GM11168 (cell line): Measurements from ENCODE around the gene SOBP.

Source experiments
- in situ Hi-C: fragments of 300-500 bp; cut with MboI; formaldehyde crosslinking; loops from one replicate; pipeline ENCODE4 v1.12.0; 2022; ENCODE audit warnings: low sequenced_read_pairs; ENCODE audit not compliant: unreplicated experiment

Gene SOBP

DNA sequence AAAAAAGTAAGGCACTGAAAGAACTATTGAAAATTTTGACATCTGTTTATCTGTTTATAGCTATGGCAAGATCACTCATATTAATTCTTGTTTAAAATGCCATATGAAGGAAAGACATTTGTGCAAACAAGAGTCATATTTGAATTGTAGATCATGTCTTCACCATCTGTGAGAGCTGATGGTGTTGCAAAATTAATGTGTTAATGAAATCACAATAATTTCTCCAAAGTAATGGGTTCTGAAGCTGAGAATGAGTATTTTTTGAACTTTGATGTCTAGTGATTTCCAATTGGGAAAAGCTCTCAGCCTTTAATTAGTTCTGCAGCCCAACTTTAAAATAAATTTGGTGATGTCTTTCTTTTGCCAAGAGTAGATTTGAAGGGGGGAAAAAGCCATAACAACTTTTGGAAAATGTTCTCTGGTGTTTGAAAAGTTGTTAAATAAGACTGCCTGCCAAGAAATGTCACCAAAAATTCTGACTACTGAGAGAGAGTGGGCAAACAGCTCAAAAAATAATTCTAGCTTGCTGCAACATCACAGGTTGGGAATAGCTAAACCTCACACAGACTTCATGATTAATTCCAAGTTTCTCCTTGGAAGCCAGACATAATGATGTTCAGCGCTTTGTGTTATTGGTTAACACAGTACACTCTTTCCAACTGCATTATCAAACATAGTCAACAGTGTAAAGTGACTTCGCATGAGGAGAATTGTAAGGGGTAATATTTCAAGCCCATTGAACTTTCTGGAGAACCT, 142.6 kb downstream of the SOBP start:
- in situ Hi-C loops, result no loop called here

DNA sequence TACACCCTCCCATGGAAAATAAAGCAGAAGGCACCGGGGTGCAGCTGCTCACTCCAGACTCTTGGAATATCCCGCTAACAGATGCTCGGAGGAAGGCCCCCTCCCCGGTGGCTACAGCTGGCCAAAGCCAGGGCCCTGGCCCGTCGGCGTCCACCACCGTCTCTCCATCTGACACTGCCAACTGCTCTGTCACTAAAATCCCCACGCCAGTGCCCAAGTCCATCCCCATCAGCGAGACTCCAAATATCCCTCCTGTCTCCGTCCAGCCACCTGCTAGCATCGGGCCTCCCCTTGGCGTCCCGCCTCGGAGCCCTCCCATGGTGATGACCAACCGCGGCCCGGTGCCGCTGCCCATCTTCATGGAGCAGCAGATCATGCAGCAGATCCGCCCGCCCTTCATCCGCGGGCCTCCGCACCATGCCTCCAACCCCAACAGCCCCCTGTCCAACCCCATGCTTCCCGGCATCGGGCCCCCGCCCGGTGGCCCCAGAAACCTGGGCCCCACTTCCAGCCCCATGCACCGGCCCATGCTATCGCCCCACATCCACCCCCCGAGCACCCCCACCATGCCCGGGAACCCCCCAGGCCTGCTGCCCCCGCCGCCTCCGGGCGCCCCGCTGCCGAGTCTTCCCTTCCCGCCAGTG, 143.9 kb downstream of the SOBP start:
- in situ Hi-C loops, result no loop called here

DNA sequence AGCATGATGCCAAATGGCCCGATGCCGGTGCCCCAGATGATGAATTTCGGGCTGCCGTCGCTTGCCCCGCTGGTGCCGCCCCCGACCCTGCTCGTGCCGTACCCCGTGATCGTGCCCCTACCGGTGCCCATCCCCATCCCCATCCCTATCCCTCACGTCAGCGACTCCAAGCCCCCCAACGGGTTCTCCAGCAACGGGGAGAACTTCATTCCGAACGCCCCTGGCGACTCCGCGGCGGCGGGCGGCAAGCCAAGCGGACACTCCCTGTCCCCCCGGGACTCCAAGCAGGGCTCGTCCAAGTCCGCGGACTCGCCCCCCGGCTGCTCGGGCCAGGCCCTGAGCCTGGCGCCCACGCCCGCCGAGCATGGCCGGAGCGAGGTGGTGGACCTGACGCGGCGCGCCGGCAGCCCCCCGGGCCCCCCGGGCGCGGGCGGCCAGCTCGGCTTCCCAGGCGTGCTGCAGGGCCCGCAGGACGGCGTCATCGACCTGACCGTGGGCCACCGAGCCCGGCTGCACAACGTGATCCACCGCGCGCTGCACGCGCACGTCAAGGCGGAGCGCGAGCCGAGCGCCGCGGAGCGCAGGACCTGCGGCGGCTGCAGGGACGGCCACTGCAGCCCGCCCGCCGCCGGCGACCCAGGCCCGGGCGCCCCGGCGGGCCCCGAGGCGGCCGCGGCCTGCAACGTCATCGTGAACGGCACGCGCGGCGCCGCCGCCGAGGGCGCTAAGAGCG, 144.6 kb downstream of the SOBP start:
- in situ Hi-C loops, result no loop called here

DNA sequence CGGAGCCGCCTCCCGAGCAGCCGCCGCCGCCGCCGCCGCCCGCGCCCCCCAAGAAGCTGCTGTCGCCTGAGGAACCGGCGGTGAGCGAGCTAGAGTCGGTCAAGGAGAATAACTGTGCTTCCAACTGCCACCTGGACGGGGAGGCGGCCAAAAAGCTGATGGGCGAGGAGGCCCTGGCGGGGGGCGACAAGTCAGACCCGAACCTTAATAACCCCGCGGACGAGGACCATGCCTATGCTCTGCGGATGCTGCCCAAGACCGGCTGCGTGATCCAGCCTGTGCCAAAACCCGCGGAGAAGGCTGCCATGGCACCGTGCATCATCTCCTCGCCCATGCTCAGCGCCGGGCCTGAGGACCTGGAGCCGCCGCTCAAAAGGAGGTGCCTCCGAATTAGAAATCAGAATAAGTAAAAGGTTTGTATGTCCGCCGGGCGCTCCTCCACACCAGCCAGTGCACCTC, 145.2 kb downstream of the SOBP start:
- in situ Hi-C loops, result no loop called here

DNA sequence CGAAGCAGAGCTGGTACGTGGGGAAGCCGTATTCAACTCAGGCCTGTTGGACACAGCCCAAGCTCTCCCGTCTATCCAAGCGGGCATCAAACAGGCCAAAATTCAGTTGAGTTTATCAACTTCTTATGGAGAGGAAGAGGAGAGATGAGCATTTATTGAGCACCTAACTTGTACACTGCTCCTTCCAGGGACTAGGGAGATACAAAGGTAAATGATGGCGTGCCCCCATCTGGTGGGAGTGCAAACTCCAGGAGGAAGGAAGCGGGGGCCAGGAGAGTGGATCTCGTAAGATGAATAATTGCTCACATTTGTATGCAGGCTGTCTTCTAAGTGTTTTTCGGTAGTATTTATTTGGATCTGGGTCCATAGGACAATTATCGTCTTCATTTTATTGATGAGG, 146.6 kb downstream of the SOBP start:
- in situ Hi-C loops, result no loop called here

DNA sequence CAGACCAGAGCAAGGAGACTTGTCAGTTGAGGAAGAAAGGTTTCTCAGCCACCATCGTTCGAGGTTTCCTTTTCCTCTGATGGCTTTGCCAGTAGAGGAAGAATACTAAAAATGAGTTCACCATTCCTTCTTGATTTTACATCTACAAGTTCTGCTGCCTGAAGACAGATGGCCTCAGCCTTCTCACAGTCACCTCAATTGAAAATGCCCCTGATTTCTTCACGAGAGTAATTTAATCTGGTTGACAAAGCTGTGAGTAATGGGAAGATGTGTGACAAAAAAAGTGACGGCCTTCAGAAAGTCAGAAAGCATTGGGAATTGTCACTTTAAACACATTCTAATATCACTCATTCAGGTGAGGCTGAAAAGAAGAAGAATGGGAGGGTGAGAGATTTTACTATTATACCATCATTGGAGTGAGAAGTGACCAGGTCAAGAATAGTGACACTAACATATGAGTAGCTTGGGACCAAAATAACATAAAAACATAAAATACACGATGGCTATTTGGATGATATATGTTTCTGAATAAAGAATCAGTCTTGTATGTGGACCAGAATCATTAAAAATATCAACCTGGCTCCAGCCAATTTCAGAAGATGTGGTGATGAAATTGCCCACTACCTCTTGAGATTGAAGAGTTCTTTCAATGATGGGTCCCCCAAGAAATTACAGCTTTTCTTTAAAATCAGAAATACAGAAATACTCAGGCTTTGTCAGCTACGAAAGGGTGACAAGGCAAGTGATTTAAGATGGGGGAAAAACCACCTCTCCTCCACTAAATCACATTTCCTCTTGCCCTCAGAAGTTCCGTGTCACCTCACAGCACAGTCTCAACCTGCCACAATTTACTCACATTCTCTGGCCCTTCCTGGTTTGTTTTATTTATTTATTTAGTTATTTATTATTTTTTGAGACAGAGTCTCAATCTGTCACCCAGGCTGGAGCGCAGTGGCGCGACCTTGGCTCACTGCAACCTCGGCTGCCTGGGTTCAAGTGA, 147.7 kb downstream of the SOBP start:
- in situ Hi-C loops, result no loop called here

DNA sequence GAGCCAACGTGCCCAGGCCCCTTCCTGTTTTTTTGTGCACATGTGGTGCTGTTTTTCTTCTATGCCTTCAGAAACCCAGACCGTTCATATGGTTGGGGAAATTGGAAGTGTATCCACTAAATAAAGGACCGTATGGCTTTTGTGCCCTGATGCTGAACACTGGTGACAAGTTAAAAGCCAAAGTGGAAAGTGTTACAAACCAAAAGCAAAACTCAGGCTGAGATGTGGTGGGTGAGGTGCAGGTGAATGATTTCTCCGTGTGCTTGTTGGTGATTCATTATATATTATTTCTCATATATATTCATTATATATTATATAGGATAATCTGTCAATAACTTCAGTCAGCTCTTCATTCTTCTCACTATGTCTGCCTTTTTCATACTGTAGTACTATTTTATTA, 148.6 kb downstream of the SOBP start:
- in situ Hi-C loops, result no loop called here

DNA sequence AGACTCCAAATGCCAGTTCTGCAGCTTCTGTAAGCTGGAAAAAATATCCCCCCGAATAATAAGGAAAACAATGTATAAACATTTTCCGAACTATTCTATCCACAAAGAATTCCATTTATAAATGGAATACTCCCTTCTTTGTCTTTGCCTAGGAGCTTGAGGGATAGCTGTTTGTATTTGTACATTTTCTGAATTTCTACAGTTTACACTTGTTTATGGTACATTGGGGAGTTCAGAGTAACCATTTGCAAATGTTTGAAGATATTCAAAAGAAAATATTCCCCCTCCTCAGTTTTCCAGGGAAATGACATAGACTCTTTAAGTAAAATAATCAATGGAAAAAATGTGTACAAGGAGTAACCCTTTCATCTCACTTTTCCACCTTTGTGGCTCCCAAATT, 149.6 kb downstream of the SOBP start:
- in situ Hi-C loops, result no loop called here

DNA sequence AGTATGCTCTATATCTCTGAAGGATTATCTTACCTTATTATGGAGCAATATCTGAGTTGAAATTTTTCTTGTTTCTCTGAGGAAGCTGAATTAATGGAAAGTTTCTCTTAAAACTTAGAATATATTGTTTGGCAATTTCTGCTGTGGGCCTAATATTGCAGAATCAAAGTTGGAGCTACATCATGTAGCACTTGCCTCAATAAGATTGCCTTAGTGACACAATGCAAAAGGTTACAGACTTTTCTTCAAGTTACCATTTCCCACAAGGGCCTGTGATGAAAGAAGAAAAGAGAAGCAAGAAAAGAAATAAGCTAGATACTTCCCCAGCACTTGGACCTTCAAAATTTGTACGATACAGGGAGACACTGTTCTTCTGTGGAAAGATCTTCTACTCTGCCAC, 151.2 kb downstream of the SOBP start:
- in situ Hi-C loops, result no loop called here

DNA sequence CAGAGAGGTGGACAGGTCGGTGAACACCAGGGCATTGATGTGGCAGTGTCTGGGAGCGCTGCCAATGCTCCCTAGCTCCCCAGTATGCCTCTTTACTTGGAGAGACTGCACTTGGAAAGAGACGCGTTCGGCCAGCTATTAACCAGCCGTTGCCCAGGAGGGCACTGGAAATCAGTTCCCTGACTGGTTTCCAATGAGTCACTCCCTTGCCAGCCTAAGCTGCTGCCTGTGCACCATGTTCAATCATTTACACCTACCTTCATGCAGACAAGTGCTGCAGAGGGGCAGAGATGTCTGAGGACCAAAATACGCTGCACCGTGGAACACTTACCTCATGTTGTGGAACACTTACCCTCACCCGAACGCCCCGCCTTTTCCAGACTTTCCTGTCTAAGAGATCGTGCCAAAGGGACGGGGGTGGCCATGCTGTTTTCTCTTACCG, 151.6 kb downstream of the SOBP start:
- in situ Hi-C loops, result no loop called here

DNA sequence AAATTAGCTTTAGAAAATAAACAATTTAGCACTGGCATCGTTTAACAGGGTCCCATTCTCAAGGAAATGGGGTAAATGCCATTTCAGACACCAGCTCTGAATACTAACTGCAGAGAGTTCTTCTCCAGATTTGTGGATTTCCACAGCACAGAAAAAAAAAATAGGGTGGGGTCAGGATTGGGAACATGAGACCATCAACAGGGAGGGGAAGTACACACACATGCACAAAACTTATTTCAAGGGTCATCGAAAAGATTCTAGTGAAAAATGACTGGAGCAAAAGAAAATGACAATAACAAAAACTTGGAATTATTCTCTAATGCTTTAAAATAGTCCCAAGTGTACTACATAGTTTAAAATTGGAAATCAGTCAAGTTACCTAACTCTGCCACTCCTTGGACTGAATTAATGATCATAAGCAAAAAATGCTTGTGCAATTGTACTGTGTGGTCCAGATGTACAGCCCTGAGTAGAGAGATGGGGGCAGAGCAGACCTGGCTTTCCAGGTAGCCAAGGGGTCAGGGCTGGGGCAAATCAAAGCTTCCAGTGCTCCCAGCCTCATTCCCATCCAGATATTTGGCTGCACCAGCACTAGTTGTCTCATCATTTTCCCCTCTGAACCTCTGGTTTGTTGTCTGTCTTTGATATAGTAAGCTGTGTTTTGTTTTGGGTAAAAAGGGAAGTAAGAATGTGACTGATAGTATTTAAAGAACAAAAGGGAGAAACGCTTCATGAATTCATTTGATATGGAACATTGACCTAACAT, 152.4 kb downstream of the SOBP start:
- in situ Hi-C loops, result no loop called here

DNA sequence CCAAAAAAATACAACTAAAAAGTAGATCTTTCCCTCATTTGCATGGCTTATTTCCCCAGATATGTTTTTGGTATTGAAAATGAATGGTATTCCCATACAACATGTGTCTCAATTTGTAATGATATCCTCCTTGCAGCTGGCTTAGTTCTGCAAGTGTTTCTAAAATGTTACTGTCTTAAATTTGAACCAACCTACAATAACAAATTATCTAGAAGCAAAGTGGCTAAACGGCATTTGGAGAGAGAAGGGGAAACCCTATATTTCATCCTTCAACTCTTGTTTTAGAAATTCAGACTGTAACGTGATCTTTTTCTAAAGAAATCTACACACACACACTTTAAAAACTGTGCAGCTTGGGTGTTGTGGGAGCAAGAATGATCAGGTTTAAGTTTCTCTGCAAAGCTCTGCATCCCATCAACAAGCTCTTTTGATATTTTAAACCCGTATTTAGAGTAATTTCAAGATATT, 153.0 kb downstream of the SOBP start:
- in situ Hi-C loops, result no loop called here

DNA sequence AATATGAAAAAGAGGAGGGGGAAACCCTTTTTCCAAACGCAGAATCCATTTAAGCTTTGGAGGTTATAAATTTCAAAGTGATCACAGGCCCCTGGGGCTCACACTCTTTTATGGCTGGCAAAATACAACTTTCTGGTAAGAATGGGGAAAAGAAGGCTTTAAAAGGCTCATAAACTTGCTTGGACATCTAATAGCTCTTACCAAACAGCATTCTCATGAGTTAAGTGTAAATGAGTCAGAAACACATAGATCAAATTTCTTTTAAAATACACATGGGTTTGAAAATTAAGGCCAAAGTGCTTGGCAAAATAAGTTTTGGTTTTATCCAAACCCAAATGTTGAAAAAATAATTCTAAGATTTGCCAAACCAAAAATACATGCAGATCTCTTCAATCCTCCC, 154.6 kb downstream of the SOBP start:
- in situ Hi-C loops, result no loop called here

DNA sequence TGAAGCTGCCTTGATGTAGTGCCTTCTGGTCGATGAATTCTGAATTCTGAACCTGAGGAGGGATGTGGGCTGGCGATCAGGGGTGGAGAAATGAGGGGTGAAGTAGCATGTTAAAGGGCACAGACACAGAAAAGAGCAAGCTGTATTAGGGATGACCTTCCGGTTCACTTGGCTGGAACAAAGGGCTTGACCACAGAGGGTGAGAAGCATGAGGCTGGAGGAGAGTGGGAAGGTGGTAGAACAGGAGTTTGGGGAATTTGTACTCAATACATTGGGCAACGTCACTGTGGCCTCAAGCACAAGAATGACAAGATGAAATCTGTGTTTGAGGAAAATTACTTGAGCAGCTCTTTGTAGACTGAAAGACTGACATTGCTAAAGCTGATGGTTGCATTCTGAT, 155.8 kb downstream of the SOBP start:
- in situ Hi-C loops, result no loop called here

DNA sequence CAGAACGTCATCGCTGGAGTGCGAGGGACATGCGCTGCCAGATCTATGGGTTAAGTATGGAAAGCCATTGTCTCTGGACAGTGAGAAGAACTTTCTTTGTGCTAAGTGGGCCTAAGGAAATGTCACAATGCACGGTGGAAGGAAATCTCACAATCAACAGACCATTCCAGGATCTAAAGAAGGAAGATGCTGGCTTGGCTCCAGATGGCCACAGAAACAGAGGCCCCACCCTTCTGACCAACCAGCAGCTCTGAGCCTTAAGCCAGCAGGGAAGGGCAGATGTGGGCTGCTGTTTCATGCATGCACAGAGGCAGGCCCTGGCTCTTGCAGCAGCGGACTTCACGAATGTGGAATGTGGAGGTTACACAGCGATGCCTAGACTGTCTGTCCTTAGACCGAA, 156.3 kb downstream of the SOBP start:
- in situ Hi-C loops, result no loop called here

DNA sequence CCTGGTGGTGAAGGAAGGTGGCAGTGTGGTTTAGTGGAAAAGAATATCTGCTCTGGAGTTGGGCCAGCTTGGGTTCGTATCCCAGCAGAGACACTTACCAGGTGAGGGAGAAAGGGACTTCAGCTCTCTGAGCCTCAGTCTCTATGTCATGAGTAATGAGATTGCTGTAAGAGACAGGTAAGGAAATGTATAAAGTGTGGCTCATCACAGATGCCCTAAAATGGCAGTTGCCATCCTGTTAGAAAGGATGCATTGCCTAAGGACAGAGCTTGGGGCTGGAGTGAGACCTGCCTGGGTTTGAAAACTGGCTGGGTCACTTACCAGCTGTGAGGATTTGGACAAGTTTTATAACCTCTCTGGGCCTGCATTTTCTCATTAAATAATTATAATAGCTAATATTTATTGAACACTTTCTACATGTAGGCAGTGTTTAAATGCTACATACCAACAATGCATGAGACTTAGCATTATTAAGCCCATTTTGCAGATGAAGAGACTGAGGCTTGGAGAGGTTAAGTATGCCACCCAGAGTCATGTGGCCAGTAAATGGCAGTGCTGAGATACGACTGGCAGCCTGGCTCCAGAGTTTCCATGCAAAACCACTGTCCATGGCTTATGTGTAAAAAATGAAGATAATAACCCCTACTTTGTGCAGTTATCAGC, 157.0 kb downstream of the SOBP start:
- in situ Hi-C loops, result no loop called here

DNA sequence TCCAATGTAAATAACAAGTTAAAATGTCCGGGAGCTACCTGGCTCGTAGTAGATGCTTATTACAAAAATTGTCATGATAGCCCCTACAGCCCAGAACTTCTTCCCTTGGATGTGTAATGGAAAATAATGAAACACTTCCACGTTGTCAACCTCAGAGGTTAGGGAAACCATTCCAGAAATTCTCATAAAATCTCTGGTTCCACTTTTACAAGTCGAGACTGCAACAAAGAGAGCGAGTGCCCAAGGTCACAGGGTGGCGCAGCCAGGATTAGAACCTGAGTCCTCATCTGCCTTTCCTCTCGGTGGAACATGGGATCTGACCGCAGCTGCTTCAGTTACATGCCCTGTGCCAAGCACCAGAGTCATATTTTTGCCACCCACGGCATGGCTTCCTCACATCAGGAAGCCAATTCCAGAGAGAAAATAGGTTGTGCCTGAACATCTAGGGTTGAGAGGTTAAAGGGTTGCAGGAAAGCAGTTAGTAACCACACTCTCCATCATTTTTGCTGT, 157.6 kb downstream of the SOBP start:
- in situ Hi-C loops, result no loop called here

DNA sequence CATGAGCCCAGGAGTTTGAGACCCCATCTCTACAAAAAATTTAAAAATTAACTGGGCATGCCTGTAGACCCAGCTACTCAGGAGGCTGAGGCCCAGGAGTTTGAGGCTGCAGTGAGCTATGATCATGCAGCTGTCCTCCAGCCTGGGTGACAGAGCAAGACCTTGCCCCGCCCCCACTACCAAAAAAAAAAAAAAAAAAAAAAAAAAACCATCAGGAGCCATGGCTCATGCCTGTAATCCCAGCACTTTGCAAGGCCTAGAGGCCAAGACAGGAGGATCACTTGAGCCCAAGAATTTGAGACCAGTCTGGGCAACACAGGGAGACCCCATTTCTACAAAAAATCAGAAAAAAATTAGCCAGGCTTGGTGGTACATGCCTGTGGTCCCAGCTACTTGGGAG, 159.1 kb downstream of the SOBP start:
- in situ Hi-C loops, result no loop called here
